HG03060 (cell line): ENCODE results near the gene OR2T3.
"Not testable (repeated sequence)": the region's sequence is repeated elsewhere in the genome, so short reads cannot be mapped to it uniquely, and the experiment has no call there.

Source experiments
- ATAC-seq: cut with Tn5 transposase; IDR thresholded peaks from one replicate; pipeline ENCODE4 v1.9.1; 2021; ENCODE audit warnings: low read depth, moderate number of reproducible peaks; ENCODE audit not compliant: unreplicated experiment

Gene OR2T3

GRCh38 chr1:248459117-248459516 is 14.0 kb upstream of the OR2T3 start:
- ATAC-seq = not testable (repeated sequence)

DNA sequence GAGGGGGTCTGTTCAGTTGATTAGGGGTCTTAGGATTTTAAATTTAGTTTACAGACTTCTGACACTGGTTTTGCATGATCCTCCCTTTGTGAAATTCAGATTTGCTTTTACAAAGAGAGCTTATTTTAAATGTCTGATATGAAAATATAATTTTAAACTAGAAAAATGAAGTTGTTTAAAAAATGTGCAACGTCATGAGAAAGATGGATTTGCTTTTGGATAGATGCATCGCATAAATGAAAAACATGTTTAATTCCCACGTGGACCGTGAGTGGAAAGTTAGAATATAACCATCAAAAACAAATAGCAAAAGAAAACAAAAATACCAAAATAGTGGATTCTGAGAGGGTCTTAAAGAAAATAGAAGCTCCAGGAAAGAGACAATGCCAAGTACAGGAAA is 2.0 kb upstream of the OR2T3 start:
- ATAC-seq = no peak

- ATAC-seq = not testable (repeated sequence)
Observed at GRCh38 chr1:248472111-248472510, 1.0 kb upstream of the OR2T3 start.

DNA sequence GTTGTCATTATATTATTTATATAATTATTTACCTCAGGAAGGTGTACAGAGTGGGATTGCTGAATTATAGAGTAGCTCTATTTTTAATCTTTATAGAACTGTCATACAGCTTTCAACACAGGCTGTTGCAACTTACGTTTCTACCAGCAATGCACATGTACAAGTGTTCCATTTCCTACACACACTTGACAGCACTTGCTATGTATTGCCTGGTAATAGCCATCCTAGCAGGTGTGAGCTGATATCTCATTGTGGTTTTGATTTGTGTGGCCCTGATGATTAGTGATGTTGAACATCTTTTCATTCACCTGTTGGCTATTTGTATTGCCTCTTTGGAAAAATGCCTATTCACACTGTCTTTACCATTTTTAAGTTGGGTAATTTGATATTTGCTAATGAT is 2.5 kb downstream of the OR2T3 start:
- ATAC-seq = not testable (repeated sequence)

- peak; percentile 70 for ATAC-seq
Observed at GRCh38 chr1:248481686-248482579, 8.8 kb downstream of the OR2T3 start.

- not testable (repeated sequence) for ATAC-seq
Observed at GRCh38 chr1:248488289-248488688, 15.1 kb downstream of the OR2T3 start, which contains the start of gene OR2T5. OR2T5 (plus strand) TSS chr1:248488589; CDS start chr1:248488589, 0 bp downstream.

DNA sequence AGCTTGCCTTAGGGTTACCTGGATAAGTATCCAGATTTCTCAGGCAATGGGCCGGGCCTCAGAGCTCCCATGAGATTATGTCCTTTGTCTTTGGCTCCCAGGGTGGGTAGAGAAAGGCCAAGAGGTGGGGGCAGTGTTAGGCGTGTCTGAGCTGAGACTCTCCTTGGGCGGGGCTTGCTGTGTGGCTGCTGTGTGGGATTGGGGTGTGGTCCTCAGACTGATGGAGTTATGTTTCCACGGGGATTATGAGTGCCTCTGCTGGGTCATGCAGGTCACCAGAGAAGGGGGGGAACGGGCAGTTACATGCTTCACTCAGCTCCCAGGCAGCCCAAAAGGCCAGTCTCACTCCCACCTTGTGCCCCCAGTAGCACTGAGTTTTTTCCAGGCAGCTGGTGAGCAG is 23.5 kb downstream of the OR2T3 start:
- ATAC-seq = not testable (repeated sequence)

GRCh38 chr1:248500305-248501035 is 27.3 kb downstream of the OR2T3 start:
- ATAC-seq = not testable (repeated sequence)

GRCh38 chr1:248507773-248508172 is 34.6 kb downstream of the OR2T3 start, which contains the start of gene OR2G6:
OR2G6 (plus strand) TSS chr1:248508073; CDS start chr1:248521647, 13,574 bp downstream.
- ATAC-seq = not testable (repeated sequence)

DNA sequence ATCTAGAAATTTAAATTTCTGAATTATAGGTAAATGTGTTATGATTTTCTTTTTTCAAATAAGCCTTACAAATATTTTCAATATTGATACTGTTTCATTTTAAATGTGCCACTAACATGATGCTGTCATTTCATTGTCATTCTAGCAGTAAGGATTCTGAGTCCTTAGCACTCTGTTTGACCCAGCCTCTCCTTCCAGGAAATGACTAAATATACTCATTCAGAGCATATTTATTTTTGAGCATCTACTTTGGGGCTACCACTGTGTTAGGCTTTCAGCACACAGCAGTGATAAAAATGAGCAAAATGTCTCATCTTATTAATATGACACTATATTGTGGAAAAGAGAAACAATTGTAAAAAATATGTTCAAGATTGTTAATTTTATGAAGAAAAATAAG is 37.1 kb downstream of the OR2T3 start:
- ATAC-seq = not testable (repeated sequence)

GRCh38 chr1:248521856-248522255 is 48.7 kb downstream of the OR2T3 start:
- ATAC-seq = no peak
